GM19395 (cell line): ENCODE data around the gene FADS1.
A peak's percentile ranks its signal among the peaks of the same experiment; 100 is the strongest.

Source experiments
- ATAC-seq: cut with Tn5 transposase; IDR thresholded peaks from one replicate; pipeline ENCODE4 v1.9.1; 2021; ENCODE audit warnings: mild to moderate bottlenecking, moderate library complexity; ENCODE audit not compliant: unreplicated experiment

FADS1 gene

DNA sequence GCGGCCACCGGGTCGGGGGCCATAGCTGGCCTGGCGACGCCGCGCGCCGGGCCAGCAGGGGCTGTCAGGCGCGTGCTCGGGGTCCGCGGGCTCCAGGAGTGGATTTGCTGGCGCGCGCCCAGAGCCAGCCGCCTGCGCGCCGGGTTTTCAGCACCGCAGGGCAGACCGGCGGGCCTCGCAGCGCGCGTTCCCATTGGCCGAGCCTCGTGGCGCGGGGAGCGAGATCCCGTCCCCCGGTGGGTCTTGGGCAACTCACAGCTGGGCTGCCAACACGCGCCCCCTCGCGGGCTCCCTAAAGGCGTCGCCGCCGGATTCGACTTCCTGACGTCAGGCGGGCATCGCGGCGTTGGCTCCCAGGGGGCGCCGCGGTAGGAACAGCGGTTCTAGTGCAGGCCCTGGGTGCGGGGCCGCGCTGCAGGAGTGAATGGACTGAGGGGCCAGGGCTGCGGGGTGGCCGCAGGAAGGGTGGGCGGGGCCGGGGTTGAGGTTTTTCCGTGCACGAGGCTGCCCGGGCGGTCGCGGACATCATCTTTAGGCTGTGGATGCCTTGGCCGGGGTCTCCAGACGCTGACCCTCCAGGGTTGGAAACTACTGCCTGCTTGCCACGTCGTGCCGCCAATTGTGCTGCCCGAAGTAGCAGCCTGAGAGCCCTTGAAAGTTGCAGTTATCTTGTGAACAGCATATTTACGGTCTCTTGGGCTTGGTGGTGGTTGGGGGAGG lies at the start of gene FADS1:
Gene FADS1 (minus strand): TSS at position 268 of the 720 bp plus-strand sequence. CDS start 74 bp downstream, at position 194.
- peak; percentile 48 for ATAC-seq

DNA sequence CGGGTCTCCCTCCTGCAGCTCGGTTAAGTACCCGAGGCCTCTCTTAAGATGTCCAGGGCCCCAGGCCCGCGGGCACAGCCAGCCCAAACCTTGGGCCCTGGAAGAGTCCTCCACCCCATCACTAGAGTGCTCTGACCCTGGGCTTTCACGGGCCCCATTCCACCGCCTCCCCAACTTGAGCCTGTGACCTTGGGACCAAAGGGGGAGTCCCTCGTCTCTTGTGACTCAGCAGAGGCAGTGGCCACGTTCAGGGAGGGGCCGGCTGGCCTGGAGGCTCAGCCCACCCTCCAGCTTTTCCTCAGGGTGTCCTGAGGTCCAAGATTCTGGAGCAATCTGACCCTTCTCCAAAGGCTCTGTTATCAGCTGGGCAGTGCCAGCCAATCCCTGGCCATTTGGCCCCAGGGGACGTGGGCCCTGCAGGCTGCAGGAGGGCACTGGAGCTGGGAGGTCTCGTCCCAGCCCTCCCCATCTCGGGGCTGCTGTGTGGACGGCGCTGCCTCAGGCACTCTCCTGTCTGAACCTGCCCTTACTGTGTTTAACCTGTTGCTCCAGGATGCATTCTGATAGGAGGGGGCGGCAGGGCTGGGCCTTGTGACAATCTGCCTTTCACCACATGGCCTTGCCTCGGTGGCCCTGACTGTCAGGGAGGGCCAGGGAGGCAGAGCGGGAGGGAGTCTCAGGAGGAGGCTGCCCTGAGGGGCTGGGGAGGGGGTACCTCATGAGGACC lies 49.6 kb upstream of the FADS1 start:
- no peak for ATAC-seq

- no peak for ATAC-seq
Measured at GRCh38 chr11:61864814-61865775, 48.3 kb upstream of the FADS1 start.

GRCh38 chr11:61863548-61864081 lies 46.8 kb upstream of the FADS1 start:
- ATAC-seq, result no peak

DNA sequence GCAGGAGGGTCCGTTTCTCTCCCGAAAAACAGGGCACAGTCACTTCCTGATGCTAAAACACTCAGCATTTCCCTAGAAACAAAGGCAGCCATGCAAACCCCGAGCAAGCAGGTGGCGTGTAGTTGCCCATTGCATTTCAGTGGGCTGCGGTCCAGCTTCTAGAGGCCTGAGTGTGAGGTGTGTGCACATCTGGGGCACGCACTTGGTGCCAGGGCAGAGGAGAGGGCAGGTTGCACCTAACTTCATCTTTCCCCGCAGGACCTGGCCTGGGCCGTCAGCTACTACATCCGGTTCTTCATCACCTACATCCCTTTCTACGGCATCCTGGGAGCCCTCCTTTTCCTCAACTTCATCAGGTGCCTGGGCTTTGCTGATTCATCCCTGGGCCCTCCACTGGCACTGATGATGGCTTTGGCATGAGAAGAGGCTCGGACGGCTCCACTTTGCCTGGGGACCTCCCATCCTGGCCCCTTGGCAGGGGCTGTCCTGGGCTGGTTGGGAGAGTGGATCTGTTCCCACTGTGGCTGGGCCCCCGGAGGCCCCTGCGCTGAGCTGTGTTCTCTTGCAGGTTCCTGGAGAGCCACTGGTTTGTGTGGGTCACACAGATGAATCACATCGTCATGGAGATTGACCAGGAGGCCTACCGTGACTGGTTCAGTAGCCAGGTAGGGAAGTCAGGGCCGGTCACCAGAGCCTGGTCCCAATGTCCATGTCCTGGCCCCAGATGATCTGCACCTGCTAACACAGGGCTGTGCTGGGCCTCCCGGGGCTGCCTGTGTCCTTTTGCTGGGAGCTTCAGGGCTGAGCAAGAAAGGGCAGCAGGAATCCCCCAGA lies 46.1 kb upstream of the FADS1 start:
- no peak for ATAC-seq

DNA sequence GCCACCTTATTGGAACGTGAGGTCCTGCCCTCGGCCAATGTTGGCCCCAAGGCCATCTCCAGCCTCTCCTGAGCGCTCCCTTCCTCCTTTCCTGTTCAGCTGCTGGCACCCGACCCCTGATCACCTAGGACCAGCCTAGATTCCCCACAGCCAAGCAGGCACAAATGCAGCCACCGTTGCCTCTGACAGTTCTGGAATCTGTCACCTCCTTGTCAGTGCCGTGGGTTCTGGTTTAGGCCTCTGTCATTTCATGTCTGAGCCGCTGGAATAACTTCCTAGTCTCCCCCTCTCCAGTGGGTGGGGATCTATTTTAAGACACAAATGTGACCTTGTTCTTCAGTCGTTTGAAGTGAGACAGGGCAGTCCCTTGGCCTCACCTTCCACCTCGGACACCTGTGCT lies 44.8 kb upstream of the FADS1 start:
- no peak for ATAC-seq

DNA sequence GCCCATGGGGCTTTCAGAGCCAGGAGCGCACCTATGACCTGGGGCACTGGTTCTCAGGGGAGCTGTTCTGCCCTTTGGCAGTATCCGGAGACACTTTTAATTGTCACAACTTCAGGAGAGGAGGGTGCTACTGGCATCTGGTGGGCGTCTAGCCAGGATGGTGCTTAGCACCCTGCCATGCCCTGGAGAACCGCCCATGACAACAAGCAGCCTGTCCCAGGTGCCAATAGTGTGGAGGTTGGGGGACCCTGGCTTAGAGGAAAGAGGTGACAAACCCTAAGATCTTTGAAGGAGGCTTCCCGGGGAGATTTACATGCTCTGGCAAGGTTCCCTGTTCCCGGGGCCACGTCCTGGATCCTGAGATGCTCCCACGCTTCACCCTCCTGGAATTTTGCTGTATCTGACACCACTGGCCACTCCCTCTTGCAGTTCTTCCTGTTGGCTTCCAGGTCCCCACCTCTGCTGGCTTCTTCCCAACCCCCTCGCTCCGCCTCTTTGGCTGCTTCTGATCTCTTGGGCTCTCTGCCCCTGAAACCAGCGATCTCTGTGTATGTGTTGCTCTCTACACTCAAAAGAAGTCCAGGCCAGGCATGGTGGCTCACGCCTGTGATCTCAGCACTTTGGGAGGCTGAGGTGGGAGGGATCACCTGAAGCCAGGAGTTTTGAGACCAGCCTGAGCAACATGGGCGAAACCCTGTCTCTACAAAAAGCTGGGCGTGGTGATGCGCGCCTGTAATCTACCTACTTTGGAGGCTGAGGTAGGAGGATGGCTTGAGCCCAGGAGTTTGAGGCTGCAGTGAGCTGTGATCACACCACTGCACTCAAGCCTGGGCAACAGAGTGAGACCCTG lies 43.5 kb upstream of the FADS1 start:
- ATAC-seq, result no peak

- no peak for ATAC-seq
Measured at GRCh38 chr11:61855939-61856680, 39.3 kb upstream of the FADS1 start.

- no peak for ATAC-seq
Measured at GRCh38 chr11:61854966-61855714, 38.3 kb upstream of the FADS1 start.

- no peak for ATAC-seq
Measured at GRCh38 chr11:61854206-61854895, 37.5 kb upstream of the FADS1 start.

DNA sequence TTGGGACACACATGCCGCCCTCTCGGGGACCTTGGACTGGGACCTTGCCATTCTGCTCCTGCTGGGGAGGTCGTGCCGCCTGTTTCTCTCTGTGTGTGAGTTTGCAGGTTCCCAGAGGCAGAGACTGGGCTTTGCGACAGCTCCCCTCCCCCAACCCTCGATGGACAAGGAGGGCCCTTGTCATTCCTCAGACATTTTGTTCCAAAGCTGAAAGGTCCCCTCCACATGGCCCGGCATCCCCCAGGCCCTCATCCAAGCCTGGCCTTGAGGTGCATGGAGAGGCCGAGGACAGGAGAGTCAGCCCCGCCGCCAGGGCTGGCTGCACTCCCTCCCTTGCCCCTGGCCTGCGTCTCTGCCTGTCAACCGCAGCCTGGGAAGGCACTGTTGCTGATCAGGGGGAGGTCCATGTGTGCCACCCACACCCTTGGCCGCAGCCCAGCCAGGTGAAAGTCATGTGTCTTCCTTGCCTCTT lies 36.9 kb upstream of the FADS1 start:
- ATAC-seq, result no peak

DNA sequence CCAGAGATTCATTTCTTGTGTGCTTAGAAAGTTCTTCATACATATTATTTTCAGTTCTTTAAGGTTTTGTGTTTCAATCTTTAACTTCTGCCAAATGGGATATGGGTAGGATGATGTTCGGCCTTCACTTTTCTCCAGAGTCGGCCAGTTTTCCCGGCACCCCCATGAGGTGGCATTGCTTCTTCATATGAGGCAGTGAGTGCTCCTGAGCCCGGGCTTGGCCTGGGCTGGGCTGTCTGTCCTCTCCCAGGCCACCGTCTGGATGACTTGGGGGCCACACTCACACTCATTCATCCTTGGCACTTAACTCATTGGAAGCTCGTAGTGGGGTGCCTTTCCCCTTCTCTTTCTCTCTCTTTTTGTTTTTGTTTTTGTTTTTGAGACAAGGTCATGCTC lies 35.1 kb upstream of the FADS1 start:
- ATAC-seq, result no peak

GRCh38 chr11:61851113-61851899 lies 34.5 kb upstream of the FADS1 start:
- no peak for ATAC-seq

DNA sequence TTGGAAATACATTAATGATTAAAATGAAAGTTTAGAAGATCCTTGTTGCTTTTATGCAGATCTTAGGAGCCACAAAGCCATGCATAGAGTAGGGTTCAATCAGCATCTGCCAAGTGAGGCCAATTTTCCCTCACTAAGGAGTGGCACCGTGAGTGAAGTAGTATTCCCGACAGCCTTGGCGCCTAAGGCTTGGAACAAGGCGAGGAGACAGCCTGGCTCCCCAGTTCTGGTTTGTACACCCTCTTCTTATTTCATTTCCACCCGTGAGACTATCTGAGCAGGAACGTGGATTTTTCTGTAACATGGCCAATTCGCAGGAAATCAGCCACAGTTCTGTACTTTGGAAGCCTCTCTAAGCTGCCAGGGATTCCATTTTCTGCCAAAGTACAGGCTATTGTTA lies 33.9 kb upstream of the FADS1 start:
- ATAC-seq, result no peak

- ATAC-seq, result no peak
Measured at GRCh38 chr11:61848631-61849030, 31.8 kb upstream of the FADS1 start.

DNA sequence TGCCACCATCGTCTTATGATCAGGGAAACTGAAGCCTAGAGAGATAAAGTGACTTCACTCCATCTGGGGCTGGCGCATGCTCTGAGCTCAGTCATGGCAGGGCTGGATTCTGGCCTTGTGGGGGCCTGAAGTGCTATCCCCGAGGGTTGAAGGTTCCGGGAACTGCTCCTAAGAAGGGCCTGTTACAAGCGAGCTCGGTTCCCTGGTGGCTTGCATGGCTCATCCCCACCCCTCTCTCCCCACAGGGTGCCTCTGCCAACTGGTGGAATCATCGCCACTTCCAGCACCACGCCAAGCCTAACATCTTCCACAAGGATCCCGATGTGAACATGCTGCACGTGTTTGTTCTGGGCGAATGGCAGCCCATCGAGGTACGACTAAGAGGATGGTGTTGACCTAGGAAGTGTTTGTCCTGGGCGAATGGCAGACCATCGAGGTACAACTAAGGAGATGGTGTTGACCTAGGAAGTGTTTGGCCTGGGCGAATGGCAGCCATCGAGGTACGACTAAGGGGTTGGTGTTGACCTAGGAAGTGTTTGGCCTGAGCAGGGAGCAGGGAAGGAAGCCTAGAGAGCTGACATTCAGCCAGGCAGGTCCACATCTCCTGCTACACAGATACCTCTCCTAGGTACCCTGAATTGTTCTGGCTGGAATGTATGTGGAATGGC lies 31.2 kb upstream of the FADS1 start:
- no peak for ATAC-seq
